GM12878 (cell line): ENCODE measurements around the gene CAMK2D. TPM values are rescaled to one million over a fixed set of nuclear protein-coding genes. Genes with fewer than 3 reads are reported as not detected.

Source experiments
- ATAC-seq: fragments of 200-7000 bp; cut with Tn5 transposase; 3 replicates; pipeline ENCODE4 v1.9.1; 2020; ENCODE audit warnings: mild to moderate bottlenecking, moderate library complexity
- BruUV-seq: library from RNA; stranded (reverse); fragments of 400-500 nt; replicated peaks from 2 replicates; lab custom pipeline; 2021; lab: Mats Ljungman, UMichigan
- CTCF ChIA-PET: fragments of 300-600 bp; sonication (Branson Sonifier 250); formaldehyde crosslinking; extraction: SDS; loops from one replicate; lab custom pipeline; 2021; ENCODE audit warnings: inconsistent platforms; lab: Yijun Ruan, JAX
- POLR2A ChIA-PET: fragments of 350-600 bp; formaldehyde crosslinking; extraction: SDS; loops from one replicate; lab custom pipeline; 2021; ENCODE audit warnings: inconsistent platforms; lab: Charles Lee
- RAD21 ChIA-PET: fragments of 300-600 bp; sonication (Branson Sonifier 250); formaldehyde crosslinking; loops from one replicate; lab custom pipeline; 2023; ENCODE audit warnings: antibody characterized with exemption; ENCODE audit not compliant: unreplicated experiment; lab: Charles Lee
- SMC1A ChIA-PET: fragments of 300-600 bp; sonication (Branson Sonifier 250); formaldehyde crosslinking; loops from one replicate; lab custom pipeline; 2023; ENCODE audit not compliant: unreplicated experiment, uncharacterized antibody; lab: Charles Lee
- DNase-seq: peaks from one replicate; pipeline ENCODE4 v3.0.0-alpha.2; 2011; ENCODE audit warnings: low read depth, low spot score
- FAIRE-seq: peaks from 3 replicates; lab custom pipeline; 2011; peaks lifted over from hg19 to GRCh38; lab: Jason Lieb, UNC
- H2AFZ ChIP-seq: 2 replicates; pipeline ENCODE4 v1.6.0; 2011; ENCODE audit warnings: low read depth, low read length, control low read depth; ENCODE audit not compliant: control insufficient read depth
- H3K27ac ChIP-seq: 2 replicates; pipeline ENCODE4 v1.5.1; 2011; ENCODE audit warnings: control low read depth; ENCODE audit not compliant: control insufficient read depth, insufficient read depth
- H3K27me3 ChIP-seq, 2 experiments: replicated peaks in 1 of 2; 2 replicates each; pipeline versions ENCODE4 v1.6.0 to v1.6.1; 2011; ENCODE audit warnings: low read length in 1 of 2; ENCODE audit not compliant: control insufficient read depth in 2 of 2, insufficient read depth in 2 of 2
- H3K36me3 ChIP-seq, 2 experiments: 2 replicates each; pipeline ENCODE4 v1.5.1; 2011; ENCODE audit warnings: low read length in 1 of 2; ENCODE audit not compliant: control insufficient read depth in 2 of 2, insufficient read depth in 2 of 2
- H3K4me1 ChIP-seq: 2 replicates; pipeline ENCODE4 v1.6.1; 2011; ENCODE audit warnings: mild to moderate bottlenecking, low read length, moderate library complexity, mixed read lengths; ENCODE audit not compliant: control insufficient read depth, insufficient read depth
- H3K4me2 ChIP-seq: 2 replicates; pipeline ENCODE4 v1.6.0; 2011; ENCODE audit warnings: control low read depth; ENCODE audit not compliant: control insufficient read depth, insufficient read depth
- H3K4me3 ChIP-seq: fragments of 200-600 bp; sonication (generic); 2 replicates; pipeline ENCODE4 v1.5.1; 2016
- H3K79me2 ChIP-seq: 2 replicates; pipeline ENCODE4 v1.6.0; 2011; ENCODE audit warnings: low read length; ENCODE audit not compliant: control insufficient read depth, insufficient read depth
- H3K9ac ChIP-seq: 2 replicates; pipeline ENCODE4 v1.8.0; 2011; ENCODE audit warnings: low read length, control low read depth, mixed read lengths; ENCODE audit not compliant: control insufficient read depth, insufficient read depth
- H3K9me3 ChIP-seq: replicated peaks from 3 replicates; pipeline ENCODE4 v1.5.1; 2011; ENCODE audit warnings: mild to moderate bottlenecking, low read length; ENCODE audit not compliant: control insufficient read depth, insufficient read depth
- H4K20me1 ChIP-seq: 2 replicates; pipeline ENCODE4 v1.6.0; 2011; ENCODE audit not compliant: control insufficient read depth, insufficient read depth
- ATF2 ChIP-seq: IDR thresholded peaks from 2 replicates; pipeline ENCODE4 v1.6.1; 2012; ENCODE audit warnings: low read length, inconsistent platforms
- CREM ChIP-seq: IDR thresholded peaks from 2 replicates; pipeline ENCODE4 v1.6.1; 2014; ENCODE audit warnings: antibody characterized with exemption, low read depth
- GATAD2B ChIP-seq: fragments of 450-650 bp; conservative IDR thresholded peaks from 2 replicates; pipeline ENCODE4 v1.6.1; 2017; ENCODE audit warnings: low read depth, mild to moderate bottlenecking, moderate library complexity
- IRF3 ChIP-seq: fragments of 450-650 bp; IDR thresholded peaks from 2 replicates; pipeline ENCODE4 v1.6.1; 2014; ENCODE audit warnings: mild to moderate bottlenecking
- KAT2A ChIP-seq: conservative IDR thresholded peaks from 2 replicates; pipeline ENCODE4 v1.6.1; 2011; ENCODE audit warnings: low read depth, low read length; ENCODE audit not compliant: control insufficient read depth
- MTA2 ChIP-seq: fragments of 450-650 bp; IDR thresholded peaks from 2 replicates; pipeline ENCODE4 v1.6.1; 2016; ENCODE audit warnings: low read depth, mild to moderate bottlenecking, moderate library complexity
- PBX3 ChIP-seq: IDR thresholded peaks from 2 replicates; pipeline ENCODE4 v1.6.1; 2011; ENCODE audit warnings: mild to moderate bottlenecking, low read depth, low read length, moderate library complexity; ENCODE audit not compliant: insufficient replicate concordance
- SMARCA5 ChIP-seq: fragments of 450-650 bp; IDR thresholded peaks from 2 replicates; pipeline ENCODE4 v1.6.1; 2017; ENCODE audit warnings: mild to moderate bottlenecking
- TCF12 ChIP-seq: IDR thresholded peaks from 2 replicates; pipeline ENCODE4 v1.6.1; 2011; ENCODE audit warnings: low read depth, mild to moderate bottlenecking, low read length
- YBX1 ChIP-seq: fragments of 450-650 bp; IDR thresholded peaks from 2 replicates; pipeline ENCODE4 v1.6.1; 2016; ENCODE audit warnings: antibody characterized with exemption
- ZBTB11 ChIP-seq: fragments of 450-650 bp; formaldehyde crosslinking; IDR thresholded peaks from 2 replicates; pipeline ENCODE4 v1.5.0; 2022; ENCODE audit warnings: mild to moderate bottlenecking, missing genetic modification characterization
- WGBS: methylation state at CpG from one replicate; pipeline ENCODE4 v1.1.6; 2016; ENCODE audit warnings: low lambda C conversion rate; ENCODE audit not compliant: insufficient replicate concordance, insufficient coverage; ENCODE audit errors: missing lambda C conversion rate; 5-methylcytosine and 5-hydroxymethylcytosine counted together
- in situ Hi-C: fragments of 300-500 bp; cut with MboI; formaldehyde crosslinking; loops from 9 replicates; pipeline ENCODE4 v1.14.3; 2018; ENCODE audit warnings: mixed read lengths
- intact Hi-C: fragments of 100-400 bp; cut with micrococcal nuclease; formaldehyde crosslinking; loops from one replicate; pipeline ENCODE4 v1.14.2; 2022; ENCODE audit not compliant: unreplicated experiment
- polyA plus RNA-seq, 11 experiments: library from polyadenylated mRNA; depleted of rRNA in 4 of 11; unstranded in 6 of 11; stranded (reverse) in 5 of 11; fragments of >200 nt; fragmentation: Nextera tagmentation in 4 of 11; fragmentation: Illumina TruSeq in 1 of 11; extraction: Ambion mirVana in 4 of 11; extraction: Trizol in 1 of 11; gene quantifications; 1 replicate in 1 of 11; 2 replicates in 10 of 11; pipeline versions ENCODE4 v1.2.1 to v1.2.3, GENCODE V29; 2011 to 2016; ENCODE audit warnings: inconsistent platforms in 2 of 11, missing spikeins in 2 of 11, low read depth in 1 of 11
- total RNA-seq, 4 experiments: library from RNA; depleted of rRNA in 3 of 4; stranded (reverse); fragments of >200 nt in 3 of 4; fragmentation: Illumina TruSeq in 1 of 4; extraction: Trizol in 1 of 4; gene quantifications; 2 replicates each; pipeline versions ENCODE4 v1.2.1 to v1.2.3, GENCODE V29; 2013 to 2021
- TF ChIP-seq, protein P1 (sequence below): fragments of 150-350 bp; IDR thresholded peaks from 2 replicates; pipeline ENCODE4 v1.6.1; 2016; ENCODE audit warnings: low read depth, low read length
- TF ChIP-seq, protein P2 (sequence below): fragments of 150-350 bp; IDR thresholded peaks from 2 replicates; pipeline ENCODE4 v1.6.1; 2014; ENCODE audit warnings: mild to moderate bottlenecking, low read depth, low read length

Gene CAMK2D
- total and polyA plus RNA-seq, 10 of the 15 experiments (the other 5 are each of a cell fraction or from before 2014, with no cell fraction given) = 6.9 to 88.5 (median 12.9) TPM

- H3K9ac ChIP-seq = no peak overlapping the region
- no peaks in the 10 kb centered on the region for H3K4me1 ChIP-seq
- H4K20me1 ChIP-seq = no peaks in the 10 kb centered on the region
- intact Hi-C loops = no loop called here
- no peak overlapping the region for H2AFZ ChIP-seq
- CTCF ChIA-PET = no interaction called here
- FAIRE-seq (no peak), DNase-seq (no peak), ATAC-seq (no peak)
- WGBS = 32% methylated on average over 1 of the region's 1 CpG
- no peak overlapping the region for H3K4me3 ChIP-seq
- H3K79me2 ChIP-seq = no peaks in the 10 kb centered on the region
- no TSS peak for BruUV-seq
- H3K27me3 ChIP-seq = no peaks in the 10 kb centered on the region
- peaks cover 2 to 5% of the 10 kb centered on the region in 2 experiments; a peak in 3 of 4 replicates for H3K36me3 ChIP-seq
- RAD21 ChIA-PET = no interaction called here
- in situ Hi-C loops = no loop called here
- POLR2A ChIA-PET = no interaction called here
- H3K9me3 ChIP-seq = no peaks in the 10 kb centered on the region; the same call in 2 of the 3 replicates
- no peak overlapping the region for H3K27ac ChIP-seq
- no peak overlapping the region for H3K4me2 ChIP-seq
- SMC1A ChIA-PET = no interaction called here
- TF ChIP-seq, protein P1, sequence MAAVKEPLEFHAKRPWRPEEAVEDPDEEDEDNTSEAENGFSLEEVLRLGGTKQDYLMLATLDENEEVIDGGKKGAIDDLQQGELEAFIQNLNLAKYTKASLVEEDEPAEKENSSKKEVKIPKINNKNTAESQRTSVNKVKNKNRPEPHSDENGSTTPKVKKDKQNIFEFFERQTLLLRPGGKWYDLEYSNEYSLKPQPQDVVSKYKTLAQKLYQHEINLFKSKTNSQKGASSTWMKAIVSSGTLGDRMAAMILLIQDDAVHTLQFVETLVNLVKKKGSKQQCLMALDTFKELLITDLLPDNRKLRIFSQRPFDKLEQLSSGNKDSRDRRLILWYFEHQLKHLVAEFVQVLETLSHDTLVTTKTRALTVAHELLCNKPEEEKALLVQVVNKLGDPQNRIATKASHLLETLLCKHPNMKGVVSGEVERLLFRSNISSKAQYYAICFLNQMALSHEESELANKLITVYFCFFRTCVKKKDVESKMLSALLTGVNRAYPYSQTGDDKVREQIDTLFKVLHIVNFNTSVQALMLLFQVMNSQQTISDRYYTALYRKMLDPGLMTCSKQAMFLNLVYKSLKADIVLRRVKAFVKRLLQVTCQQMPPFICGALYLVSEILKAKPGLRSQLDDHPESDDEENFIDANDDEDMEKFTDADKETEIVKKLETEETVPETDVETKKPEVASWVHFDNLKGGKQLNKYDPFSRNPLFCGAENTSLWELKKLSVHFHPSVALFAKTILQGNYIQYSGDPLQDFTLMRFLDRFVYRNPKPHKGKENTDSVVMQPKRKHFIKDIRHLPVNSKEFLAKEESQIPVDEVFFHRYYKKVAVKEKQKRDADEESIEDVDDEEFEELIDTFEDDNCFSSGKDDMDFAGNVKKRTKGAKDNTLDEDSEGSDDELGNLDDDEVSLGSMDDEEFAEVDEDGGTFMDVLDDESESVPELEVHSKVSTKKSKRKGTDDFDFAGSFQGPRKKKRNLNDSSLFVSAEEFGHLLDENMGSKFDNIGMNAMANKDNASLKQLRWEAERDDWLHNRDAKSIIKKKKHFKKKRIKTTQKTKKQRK = no peak
- TF ChIP-seq MTA2 (no peak), GATAD2B (no peak), CREM (no peak), IRF3 (no peak), TCF12 (no peak), ZBTB11 (CRISPR knock-in tag) (no peak), KAT2A (no peak), ATF2 (no peak), PBX3 (no peak), YBX1 (no peak), SMARCA5 (no peak)
- TF ChIP-seq, protein P2, sequence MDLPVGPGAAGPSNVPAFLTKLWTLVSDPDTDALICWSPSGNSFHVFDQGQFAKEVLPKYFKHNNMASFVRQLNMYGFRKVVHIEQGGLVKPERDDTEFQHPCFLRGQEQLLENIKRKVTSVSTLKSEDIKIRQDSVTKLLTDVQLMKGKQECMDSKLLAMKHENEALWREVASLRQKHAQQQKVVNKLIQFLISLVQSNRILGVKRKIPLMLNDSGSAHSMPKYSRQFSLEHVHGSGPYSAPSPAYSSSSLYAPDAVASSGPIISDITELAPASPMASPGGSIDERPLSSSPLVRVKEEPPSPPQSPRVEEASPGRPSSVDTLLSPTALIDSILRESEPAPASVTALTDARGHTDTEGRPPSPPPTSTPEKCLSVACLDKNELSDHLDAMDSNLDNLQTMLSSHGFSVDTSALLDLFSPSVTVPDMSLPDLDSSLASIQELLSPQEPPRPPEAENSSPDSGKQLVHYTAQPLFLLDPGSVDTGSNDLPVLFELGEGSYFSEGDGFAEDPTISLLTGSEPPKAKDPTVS = no peak
Observed at GRCh38 chr4:113502476-113502875, 259.1 kb downstream of the CAMK2D start.
